ENCODE measurements around the gene DOCK2. TPM values are rescaled to one million over a fixed set of nuclear protein-coding genes. Genes with fewer than 3 reads are reported as not detected.
"Not testable (repeated sequence)": the region's sequence is repeated elsewhere in the genome, so short reads cannot be mapped to it uniquely, and the experiment has no call there.

Gene DOCK2
- total RNA-seq, 1 donor from 2014 or later, result 0.77 TPM

DNA sequence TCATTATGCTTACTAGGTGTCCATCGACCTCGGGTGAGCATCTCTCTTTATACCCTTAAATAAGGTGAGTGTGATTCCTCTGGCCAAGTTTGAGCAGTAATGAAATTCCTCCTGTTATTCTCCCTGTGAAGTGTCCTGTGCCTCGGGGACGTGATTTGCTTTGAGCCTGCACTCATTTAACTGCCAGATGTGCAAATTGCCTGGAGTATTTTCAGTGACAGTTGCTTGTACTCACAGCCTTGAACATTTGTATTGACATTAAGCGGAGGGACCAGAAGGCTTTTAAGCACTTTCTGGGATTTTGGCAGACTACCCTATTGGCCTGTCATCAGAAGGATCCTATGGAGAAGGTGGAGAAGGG is 126.9 kb downstream of the DOCK2 start:
- TF ChIP-seq, protein P1, sequence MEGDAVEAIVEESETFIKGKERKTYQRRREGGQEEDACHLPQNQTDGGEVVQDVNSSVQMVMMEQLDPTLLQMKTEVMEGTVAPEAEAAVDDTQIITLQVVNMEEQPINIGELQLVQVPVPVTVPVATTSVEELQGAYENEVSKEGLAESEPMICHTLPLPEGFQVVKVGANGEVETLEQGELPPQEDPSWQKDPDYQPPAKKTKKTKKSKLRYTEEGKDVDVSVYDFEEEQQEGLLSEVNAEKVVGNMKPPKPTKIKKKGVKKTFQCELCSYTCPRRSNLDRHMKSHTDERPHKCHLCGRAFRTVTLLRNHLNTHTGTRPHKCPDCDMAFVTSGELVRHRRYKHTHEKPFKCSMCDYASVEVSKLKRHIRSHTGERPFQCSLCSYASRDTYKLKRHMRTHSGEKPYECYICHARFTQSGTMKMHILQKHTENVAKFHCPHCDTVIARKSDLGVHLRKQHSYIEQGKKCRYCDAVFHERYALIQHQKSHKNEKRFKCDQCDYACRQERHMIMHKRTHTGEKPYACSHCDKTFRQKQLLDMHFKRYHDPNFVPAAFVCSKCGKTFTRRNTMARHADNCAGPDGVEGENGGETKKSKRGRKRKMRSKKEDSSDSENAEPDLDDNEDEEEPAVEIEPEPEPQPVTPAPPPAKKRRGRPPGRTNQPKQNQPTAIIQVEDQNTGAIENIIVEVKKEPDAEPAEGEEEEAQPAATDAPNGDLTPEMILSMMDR (conservative IDR thresholded peaks at IDR 0.05), result no peak
- no peak for DNase-seq (ENCODE audit: low read depth, low spot score)
- Mint-ChIP-seq H3K27me3 (ENCODE audit: low read depth) (peaks cover 19% of the 10 kb centered on the region), H3K9me3 (no peaks in the 10 kb centered on the region), H3K36me3 (ENCODE audit: low read depth) (no peaks in the 10 kb centered on the region), H3K27ac (ENCODE audit: unreplicated experiment) (no peak overlapping the region), H3K4me3 (no peak overlapping the region), H3K4me1 (peaks cover 6% of the 10 kb centered on the region)

DNA sequence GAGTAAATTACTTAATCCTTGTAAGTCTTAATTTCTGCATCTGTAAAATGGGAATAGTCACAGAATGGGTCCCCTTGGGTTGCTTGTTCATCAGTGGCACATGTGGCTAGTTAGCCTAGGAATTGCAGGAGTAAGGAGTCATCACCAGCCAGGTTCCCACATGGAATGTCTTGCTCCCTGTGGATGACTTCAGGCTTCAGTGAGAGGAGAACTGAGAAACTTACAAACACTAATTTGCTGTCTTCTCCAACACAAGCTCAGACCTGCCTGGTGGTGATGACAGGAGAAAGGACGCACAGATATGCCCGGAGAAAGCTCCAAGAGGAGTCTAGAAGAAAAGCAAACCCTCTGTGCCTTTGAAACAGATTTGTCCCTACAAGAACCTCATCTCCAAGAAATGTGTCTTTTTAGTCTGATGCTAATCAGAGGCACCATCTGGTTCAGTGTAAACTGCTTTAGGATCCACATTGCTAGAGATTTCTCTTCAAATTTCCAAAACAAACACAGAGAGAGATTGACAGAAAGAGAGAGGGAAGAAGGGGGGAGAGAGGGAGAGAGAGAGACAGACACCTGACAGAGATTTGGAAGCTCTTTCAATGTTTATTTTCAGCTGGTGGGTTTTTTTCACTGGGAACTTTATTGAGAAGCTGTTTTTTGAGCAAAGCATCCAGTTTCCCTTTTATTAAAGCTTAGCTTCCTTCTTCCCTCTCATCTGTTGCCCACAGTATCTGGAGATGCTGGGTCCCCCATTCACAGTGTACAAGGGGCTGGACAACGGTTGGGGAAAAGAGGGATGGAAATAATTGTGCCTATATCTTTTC is 128.3 kb downstream of the DOCK2 start:
- H3K27me3 Mint-ChIP-seq (ENCODE audit: low read depth), result peaks cover 19% of the 10 kb centered on the region
- TF ChIP-seq, protein P1 (conservative IDR thresholded peaks at IDR 0.05), result no peak
- H3K4me3 Mint-ChIP-seq, result no peak overlapping the region
- no peaks in the 10 kb centered on the region for H3K36me3 Mint-ChIP-seq (ENCODE audit: low read depth)
- H3K27ac Mint-ChIP-seq (ENCODE audit: unreplicated experiment), result peak overlapping the region; percentile 39
- no peaks in the 10 kb centered on the region for H3K9me3 Mint-ChIP-seq
- DNase-seq (ENCODE audit: low read depth, low spot score), result no peak
- H3K4me1 Mint-ChIP-seq, result peaks cover 6% of the 10 kb centered on the region

DNA sequence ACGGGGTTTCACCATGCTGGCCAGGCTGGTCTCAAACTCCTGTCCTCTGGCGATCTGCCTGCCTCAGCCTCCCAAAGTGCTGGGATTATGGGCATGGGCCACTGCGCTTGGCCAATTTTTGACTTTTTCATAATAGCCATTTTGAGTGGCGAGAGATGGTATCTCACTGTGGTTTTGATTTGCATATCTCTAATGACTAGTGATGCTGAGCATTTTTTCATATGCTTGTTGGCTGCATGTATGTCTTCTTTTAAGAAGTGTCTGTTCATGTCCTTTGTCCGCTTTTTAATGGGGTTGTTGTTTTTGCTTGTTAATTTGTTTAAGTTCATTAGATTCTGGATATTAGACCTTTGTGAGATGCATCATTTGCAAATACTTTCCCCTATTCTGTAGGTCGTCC is 129.9 kb downstream of the DOCK2 start:
- not testable (repeated sequence) for H3K4me1 Mint-ChIP-seq
- H3K27me3 Mint-ChIP-seq (ENCODE audit: low read depth), result peaks cover 16% of the 10 kb centered on the region

DNA sequence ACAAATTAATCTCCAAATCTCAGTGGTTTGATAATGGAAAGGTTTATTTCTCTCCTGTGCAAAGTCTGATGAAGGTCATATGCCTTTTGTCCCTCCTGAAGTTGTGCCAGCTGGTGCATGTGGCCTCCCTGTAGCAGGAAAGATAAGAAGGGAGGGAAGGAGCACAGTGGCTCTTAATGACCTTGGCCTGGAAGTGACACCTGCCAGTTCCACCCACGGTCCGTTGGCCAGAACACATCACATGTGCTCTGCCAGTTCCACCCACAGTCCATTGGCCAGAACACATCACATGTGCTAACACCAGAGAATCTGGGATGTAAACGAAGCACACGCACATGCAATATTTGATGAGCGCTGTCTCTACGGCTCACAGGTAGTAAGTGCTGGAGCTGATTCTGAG is 130.9 kb downstream of the DOCK2 start:
- TF ChIP-seq, protein P1 (conservative IDR thresholded peaks at IDR 0.05), result no peak
- no peak overlapping the region for H3K4me3 Mint-ChIP-seq

More for the DNA sequence above, 129.9 kb downstream of the DOCK2 start:
- H3K9me3 Mint-ChIP-seq; H3K4me3 Mint-ChIP-seq; DNase-seq (ENCODE audit: low read depth, low spot score); H3K36me3 Mint-ChIP-seq (ENCODE audit: low read depth): not testable (repeated sequence)
- H3K27ac Mint-ChIP-seq (ENCODE audit: unreplicated experiment), result peak overlapping the region; percentile 52

DNA sequence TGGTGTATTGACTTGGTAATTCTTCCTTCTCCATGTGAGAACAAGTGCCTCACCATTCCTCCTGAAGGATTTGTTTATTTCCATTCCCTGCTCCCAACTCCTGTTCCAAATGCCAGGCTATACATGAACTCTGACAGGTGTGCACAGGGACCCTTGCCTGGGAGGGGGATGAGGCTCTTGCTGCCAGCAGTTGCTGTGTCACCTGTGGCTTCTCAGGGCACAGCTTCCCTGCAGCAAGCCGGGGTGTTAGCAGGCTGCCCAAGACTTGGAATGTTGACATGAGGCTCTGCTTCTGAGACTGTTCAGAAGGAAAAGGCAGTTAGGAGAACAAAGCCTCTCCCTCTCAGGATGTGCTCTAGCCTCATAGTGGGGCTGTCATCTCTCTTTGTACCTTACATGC is 131.3 kb downstream of the DOCK2 start:
- no peaks in the 10 kb centered on the region for H3K36me3 Mint-ChIP-seq (ENCODE audit: low read depth)
- peaks cover 18% of the 10 kb centered on the region for H3K27me3 Mint-ChIP-seq (ENCODE audit: low read depth)
- peaks cover 6% of the 10 kb centered on the region for H3K4me1 Mint-ChIP-seq
- no peak for DNase-seq (ENCODE audit: low read depth, low spot score)
- no peak overlapping the region for H3K4me3 Mint-ChIP-seq
- H3K9me3 Mint-ChIP-seq, result no peaks in the 10 kb centered on the region
- TF ChIP-seq, protein P1 (conservative IDR thresholded peaks at IDR 0.05), result no peak
- H3K27ac Mint-ChIP-seq (ENCODE audit: unreplicated experiment), result no peak overlapping the region

More for the DNA sequence above, 130.9 kb downstream of the DOCK2 start:
- H3K27ac Mint-ChIP-seq (ENCODE audit: unreplicated experiment), result no peak overlapping the region
- H3K36me3 Mint-ChIP-seq (ENCODE audit: low read depth), result no peaks in the 10 kb centered on the region
- no peaks in the 10 kb centered on the region for H3K9me3 Mint-ChIP-seq
- DNase-seq (ENCODE audit: low read depth, low spot score), result no peak
- H3K27me3 Mint-ChIP-seq (ENCODE audit: low read depth), result peaks cover 18% of the 10 kb centered on the region
- peaks cover 6% of the 10 kb centered on the region for H3K4me1 Mint-ChIP-seq

DNA sequence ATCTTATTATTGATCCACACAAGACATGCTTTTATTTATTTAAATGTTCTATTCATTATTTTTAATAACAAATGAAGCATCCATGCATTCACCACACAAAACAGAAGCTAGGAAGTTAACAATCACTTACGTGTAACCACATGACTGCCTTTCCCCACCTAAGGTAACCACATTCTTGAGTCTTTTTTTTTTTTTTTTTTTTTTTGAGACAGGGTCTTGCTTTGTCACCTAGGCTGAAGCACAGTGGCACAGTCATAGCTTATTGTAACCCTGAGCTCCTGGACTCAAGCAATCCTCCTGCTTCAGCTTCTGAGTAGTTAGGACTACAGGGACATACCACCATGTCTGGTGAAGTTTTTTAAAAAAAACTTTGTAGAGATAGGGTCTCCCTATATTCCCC is 133.0 kb downstream of the DOCK2 start:
- no peaks in the 10 kb centered on the region for H3K9me3 Mint-ChIP-seq
- TF ChIP-seq, protein P1 (conservative IDR thresholded peaks at IDR 0.05), result no peak
- no peak overlapping the region for H3K27ac Mint-ChIP-seq (ENCODE audit: unreplicated experiment)
- no peak for DNase-seq (ENCODE audit: low read depth, low spot score)
- no peak overlapping the region for H3K4me3 Mint-ChIP-seq
- H3K36me3 Mint-ChIP-seq (ENCODE audit: low read depth), result no peaks in the 10 kb centered on the region
- H3K4me1 Mint-ChIP-seq, result no peaks in the 10 kb centered on the region
- H3K27me3 Mint-ChIP-seq (ENCODE audit: low read depth), result peaks cover 18% of the 10 kb centered on the region
